Stimulated activated CD4-positive, alpha-beta T cell treated with anti-CD3 and anti-CD28 coated beads, Interleukin-4, amount 100 ng/mL, for 4 hours (primary cell): ENCODE data around the gene GJB6.

Experiments
- DNase-seq, 2 experiments: peaks; one replicate each; pipeline ENCODE4 v3.0.0-alpha.2; 2020

Gene GJB6

DNA sequence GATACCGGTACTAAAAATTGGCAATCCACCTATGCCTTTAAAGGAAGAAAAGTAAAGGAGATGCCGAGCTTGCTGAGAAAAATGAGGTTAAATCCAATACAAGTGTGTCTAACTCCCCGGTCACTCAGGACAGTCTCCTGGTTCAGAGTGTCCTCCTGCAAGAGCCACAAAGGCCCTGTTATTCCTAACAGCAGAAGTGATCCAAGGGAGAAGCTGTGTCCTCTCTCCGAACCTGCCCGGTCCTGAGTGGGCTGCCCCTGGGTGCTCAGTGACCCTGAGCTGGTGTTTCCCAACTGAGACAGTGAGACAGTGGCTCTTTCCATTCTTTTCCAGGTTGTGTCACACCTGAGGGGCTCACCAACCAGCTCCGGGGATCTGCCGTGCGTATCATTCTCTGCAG, 4.8 kb downstream of the GJB6 start:
- no peak for DNase-seq

DNA sequence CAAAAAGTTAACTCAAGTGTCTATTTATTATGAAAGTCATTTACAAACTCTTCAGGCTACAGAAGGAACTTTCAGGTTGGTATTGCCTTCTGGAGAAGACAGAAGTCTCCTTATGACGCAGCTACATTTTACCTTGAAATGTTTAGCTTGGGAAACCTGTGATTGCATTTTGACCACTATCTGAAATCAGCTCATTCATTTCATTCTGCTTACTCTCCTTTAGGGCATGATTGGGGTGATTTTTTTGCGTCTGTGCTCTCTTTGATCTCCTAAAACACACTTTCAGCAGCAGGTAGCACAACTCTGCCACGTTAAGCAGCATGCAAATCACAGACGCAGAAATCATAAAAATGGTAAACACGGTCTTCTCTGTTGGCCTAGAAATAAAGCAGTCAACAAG, 9.6 kb downstream of the GJB6 start:
- no peak for DNase-seq

DNA sequence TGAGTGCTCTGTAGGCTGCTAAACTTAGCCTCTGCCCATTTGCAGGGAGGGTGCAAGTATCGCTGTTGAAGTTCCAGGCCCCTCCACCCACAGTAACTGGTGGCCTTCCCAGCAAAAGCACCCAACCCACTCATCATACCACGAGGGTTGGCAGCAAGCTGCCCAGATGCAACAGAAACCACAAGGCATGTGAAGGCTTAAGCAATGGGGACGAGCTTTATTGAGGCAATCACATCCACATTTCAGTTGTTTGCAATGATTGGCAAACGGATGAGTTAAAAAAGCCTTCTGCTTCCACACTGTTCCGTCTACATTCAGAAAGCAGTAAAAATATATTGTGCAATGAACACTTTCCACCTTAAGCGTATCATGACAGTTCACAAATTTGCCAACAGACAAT, 10.3 kb downstream of the GJB6 start:
- DNase-seq, result no peak

DNA sequence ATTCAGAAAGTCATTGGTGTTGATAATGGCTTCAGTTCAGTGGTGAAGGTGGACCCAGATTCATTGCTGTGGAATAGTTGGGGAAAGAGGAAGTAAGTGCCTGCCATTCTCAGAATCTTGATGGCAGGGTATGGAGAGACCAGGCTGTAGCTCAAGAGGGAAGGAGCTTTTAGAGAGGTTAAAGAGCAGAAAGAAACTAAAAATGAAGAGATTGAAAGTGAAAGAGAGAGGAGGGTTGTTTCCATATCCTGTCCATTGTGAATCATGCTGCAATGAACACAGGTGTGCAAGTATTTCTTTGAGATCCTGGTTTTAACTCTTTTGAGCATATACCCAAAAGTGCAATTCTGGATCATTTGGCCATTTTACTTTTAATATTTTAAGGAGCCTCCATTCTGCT, 12.5 kb downstream of the GJB6 start:
- no peak for DNase-seq

DNA sequence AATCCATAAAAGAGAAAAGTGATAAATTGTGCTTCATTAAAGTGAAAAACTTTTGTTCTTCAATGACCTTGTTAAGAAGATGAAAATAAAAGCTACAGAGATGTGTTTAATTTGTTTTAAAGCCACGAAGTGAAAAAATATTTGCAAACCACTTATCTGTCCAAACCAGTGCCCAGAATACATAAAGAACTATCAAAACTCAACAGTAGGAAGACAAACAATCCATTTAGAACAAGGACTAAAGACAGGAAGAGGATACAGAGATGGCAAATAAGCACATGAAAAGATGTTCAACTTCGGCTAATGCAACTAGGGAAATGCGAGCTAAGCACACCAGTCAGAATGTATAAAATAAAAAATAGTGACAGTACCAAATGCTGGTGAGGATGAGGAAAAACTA, 15.0 kb downstream of the GJB6 start:
- DNase-seq, result no peak

DNA sequence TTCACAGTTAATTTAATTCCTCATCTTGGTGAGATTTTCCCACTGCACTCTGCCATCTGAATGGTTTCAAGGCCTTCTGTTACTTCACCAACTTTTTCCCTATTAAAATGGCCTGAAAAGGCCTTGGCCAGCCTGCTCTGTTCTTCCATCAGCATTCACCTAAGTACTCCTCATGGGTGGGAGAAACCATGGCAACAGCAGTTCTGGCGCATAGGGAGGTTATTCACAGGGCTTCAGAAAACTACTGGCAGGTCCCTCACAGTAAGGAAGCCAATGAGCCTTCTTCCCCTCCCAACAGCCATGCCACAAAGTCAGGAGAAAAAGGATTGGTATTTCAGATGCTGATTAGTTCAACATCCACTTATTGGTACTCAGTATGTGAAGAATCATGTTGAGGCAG, 22.2 kb downstream of the GJB6 start:
- no peak for DNase-seq

DNA sequence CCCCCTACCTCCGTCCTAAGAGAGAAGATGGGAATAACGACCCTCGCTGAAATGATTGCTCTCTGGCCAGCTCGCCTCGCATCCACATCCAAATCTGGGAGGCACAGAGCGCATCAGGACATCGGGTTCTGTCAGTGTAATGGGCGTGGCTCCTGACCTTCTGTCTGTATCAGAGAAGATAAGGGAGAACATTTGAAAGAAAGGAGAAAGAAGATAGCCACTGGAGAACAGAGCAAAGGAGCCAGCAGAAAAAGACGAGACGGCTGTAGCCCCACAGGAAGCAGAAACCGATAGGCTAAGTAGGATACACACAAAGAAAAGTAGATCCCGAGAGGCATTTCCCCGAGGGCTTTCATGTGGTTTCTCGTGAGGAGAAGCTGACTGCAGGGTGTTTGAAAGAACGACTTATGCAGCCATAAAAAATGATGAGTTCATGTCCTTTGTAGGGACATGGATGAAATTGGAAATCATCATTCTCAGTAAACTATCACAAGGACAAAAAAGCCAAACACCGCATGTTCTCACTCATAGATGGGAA, 25.4 kb downstream of the GJB6 start:
- DNase-seq, result no peak

DNA sequence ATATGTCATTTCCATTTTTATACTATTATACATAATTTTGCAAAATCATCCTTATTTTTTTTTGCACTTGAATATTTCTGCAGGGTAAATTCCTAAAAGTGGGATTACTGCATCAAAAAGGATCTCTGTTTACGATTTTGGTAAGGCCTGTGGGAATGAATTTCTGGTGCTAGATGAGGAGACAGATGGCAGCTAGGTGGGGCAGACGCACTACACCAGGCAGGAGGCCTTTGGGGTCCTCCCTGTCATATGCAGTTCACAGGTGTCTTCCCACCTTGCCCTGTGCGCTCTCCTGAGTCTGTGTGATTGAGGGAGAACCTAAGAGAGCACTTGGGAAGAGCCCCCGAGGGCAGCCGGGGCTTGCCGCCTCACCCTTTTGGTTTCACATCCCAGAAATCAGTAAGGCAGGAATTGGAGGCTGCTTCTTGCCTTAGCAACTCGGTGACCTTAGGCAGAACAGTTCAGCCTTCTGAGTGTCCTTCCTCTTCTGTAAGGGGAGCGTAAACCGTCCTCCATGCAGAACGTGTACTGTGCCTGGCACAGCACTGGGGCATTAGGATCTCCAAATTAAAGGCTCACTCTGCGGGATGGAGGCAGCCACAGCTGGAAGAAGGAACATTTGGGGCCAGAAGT, 25.9 kb downstream of the GJB6 start:
- DNase-seq, result no peak

DNA sequence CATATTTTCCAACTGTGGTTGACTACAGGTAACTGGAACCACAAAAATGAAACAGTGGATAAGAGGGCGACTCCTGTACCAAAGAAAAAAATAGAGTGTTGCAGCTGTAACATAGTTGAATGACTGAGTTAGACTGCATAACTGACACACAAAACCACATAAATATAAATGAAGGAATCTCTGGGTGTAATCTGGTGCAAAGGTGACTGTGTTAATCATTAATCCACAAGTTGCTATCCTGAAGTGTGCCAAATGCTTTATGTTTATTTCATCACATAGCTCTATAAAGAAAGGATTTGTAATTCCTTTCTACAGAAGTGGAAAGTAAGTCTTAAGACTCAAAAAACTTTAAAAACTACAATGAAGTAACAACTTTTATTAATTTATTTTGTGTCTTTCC, 33.3 kb downstream of the GJB6 start:
- no peak for DNase-seq

DNA sequence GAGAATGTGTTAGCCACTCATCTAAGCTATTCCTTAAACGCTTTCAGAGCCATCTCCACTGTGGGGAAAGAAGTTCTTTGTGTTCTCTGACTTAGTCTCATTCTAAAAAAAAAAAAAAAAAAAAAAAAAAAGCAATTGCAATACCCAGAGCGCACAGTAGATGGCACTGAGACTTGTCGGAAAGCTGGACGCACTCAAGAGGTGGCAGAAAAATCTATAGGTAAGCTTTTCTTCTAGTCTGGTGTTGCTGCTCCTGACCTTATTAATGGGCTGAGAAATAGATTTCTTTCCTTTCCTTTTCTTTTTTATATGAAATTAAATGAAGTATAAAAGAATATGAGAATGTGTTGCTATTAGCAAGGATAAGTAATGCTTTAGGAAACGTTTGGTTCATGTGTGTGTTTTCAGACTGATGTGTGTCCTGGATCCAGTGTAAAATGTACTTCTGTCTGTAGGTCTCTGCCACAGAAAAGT, 34.7 kb downstream of the GJB6 start:
- DNase-seq, result no peak

DNA sequence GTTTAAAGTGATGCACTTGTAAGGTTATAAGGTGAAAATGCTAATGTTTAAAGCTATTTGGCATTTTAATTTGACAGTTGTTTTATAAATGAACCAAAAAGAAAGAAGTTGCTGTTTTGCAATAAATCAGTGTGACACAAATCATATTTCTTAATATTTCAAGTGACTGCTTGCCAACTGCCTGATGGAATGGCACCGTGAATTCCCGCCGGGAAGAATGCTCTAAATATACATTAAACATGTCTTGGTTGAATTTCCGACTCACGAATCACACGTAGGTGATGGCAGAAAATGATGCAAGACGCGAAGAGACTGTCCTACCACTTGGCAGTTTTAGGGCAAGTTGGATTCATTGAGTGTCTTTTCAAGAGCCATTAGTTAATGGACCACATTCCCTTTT, 36.3 kb downstream of the GJB6 start:
- DNase-seq, result no peak

DNA sequence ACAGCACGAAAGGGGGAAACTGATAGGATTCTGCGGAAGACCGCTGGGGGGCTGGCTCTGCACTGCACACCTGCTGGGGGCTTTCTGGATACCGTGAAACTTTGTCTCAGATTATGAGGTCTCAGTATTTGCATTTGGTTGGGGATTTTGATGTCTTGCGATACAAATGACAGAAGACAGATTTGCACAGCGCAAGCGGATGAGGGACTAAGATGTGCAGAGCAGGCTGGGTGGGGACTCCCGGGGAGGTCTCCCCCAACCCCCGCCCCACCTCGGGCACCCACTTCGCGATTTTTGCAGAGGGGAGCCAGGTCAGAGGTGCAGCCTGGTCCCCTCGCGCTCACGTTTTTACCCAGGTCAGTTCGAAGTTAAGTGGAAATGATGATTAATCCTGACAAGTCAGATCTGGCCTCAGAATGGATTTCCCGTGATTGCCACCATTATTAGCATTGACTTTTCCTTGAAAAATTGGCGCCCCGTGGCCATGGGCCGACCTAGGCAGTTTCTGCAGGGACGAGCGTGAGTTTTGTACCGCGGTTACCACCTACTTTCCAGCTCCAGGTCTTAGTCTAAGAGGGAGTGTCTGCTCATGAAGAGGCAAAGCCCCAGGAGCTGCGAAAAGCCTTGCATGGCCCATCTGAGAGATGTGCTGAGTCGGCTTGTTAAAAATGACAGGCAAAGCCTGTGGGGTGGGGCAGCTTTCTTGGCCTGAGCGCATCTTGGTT, 38.0 kb downstream of the GJB6 start:
- DNase-seq, result no peak

DNA sequence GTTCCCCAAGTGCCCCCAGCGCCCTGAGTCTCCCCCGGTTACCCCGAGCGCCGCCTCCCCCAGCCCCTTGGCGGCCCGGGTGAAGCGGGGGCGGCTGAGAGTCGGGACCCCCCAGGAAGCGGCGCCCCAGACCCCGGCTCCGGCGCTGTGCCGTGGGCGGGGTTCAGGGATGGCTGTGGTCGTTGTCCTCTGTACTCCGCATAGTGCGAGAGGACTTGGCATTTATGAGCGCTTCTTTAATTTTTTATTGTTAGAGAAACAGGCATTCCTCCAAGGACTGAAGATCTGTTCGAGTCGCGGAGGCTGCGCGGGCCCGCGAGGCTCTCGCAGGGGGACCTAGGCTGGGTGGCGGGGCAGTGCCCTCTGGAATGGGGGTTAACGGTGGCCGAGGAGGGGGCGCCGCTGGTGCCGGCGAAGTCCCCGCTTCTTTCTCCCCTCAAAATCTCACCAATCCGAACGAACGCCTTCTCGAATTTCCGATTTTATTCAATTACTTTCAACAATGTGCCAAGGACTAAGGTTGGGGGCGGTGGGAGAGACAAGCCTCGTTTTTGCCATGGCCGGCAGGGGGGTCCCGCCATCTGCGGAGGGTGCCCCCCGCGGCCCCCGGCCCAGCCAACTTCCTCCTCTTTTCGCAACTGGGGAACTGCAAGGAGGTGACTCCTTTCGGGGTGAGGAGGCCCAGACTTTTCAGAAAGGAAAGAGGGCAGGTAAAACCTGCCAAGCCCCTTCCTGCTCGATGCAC, 38.8 kb downstream of the GJB6 start:
- DNase-seq, result no peak

DNA sequence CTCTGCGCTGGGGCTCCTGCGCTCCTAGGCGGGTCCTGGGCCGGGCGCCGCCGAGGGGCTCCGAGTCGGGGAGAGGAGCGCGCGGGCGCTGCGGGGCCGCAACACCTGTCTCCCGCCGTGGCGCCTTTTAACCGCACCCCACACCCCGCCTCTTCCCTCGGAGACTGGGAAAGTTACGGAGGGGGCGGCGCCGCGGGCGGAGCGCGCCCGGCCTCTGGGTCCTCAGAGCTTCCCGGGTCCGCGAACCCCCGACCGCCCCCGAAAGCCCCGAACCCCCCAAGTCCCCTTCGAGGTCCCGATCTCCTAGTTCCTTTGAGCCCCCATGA, 39.3 kb downstream of the GJB6 start, which contains the start of gene GJB2:
Gene GJB2 (minus strand): TSS at position 103 of the 326 bp plus-strand sequence. CDS start 3,357 bp downstream, outside the sequence.
- no peak for DNase-seq

DNA sequence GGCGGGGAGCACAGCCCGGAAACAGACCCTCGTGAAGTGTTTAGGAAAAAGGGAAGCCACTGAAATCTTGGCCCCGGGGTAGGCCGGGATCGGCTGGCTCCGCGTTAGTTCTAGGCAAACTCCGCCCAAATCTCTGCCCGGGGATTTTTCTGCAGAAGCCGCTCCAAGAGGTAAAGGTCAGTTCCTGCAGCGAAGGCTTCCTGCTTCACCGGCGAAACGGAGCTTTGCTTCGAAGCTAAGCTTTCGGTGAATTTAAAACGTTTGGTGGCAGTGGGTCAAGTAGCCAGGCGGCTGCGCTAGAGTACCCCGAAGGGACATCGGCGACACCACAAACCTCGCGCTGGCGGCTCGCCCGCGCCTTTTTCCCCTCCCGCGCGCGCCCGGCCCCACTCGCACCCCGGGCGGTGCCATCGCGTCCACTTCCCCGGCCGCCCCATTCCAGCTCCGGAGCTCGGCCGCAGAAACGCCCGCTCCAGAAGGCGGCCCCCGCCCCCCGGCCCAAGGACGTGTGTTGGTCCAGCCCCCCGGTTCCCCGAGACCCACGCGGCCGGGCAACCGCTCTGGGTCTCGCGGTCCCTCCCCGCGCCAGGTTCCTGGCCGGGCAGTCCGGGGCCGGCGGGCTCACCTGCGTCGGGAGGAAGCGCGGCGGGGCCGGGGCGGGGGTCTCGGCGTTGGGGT, 39.8 kb downstream of the GJB6 start:
- no peak for DNase-seq

DNA sequence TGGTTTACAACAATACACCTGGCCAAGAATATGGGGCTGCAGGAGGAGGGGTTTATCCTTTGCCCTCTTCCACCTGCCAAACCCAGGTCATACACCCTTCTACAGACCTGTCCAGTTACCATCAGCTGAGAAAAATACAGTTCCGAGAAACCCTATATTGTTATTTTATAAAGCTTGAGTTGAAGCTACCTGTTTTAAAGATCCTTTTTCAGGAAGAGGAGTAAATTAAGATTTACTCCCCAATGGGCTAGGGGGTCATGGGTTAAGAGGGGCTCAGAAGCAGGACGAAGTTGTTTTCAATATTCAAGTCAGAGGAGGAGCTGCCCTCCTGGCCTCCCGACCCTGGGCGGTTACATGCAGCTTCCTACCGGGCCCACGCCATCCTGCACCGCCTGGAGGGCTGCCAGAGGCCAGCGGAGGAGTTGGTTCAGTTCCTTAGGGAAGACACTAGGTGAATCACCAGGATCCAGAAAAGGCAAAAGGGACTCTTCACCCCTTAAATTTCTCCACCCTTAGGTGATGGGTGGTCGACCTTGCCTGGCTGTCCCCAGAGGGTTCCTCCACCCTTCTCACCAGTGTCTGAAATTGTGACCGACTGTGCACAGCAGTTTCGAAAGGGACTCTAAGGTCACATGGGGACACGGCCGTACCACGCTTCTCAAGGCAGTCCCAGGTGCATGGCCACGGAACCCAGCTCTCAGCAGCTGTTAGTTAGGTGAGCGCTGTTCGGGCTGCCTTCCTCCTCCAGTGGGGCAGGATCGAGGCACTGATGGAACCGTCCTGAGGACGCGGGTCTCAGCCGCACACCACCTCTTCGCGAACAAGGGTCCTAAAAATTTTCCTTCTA, 40.6 kb downstream of the GJB6 start:
- no peak for DNase-seq

DNA sequence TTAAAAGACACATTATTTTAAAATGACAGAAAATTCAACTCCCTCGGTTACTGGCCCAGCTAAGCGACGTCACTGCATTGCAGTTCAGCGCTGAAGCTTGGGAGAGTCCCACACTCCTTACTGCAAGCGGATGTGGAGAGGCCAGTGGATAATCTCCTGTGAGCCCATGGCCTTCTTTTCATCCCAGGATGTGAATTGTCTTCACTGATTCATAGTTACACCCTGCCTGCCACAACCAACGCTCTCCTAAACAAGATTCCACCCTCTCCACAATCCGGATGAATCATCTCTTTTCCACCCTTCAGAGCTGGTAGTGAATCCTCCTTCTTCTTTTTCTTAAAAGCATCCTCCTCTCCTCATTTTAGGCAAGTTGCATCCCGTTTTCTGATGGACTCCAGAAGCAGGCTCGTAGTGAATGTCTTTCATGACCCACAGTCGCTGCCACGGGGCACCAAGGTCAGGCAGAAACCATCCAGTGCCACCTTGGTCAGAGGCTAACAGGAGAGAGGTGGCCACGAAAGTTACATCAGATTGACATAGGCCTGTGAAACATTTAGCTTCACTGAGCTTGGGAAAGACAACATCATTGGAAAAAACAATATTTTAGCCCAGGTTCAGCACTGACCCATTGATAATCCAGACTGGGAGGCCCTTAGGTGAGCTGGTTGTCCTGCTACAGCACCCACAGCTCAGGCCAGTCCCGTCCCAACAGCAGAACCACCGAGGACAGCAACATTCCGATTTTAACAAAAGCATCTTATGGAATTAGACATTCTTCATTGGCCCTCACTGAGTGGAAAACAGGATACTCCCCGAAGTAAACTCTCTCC, 41.4 kb downstream of the GJB6 start:
- DNase-seq, result no peak

DNA sequence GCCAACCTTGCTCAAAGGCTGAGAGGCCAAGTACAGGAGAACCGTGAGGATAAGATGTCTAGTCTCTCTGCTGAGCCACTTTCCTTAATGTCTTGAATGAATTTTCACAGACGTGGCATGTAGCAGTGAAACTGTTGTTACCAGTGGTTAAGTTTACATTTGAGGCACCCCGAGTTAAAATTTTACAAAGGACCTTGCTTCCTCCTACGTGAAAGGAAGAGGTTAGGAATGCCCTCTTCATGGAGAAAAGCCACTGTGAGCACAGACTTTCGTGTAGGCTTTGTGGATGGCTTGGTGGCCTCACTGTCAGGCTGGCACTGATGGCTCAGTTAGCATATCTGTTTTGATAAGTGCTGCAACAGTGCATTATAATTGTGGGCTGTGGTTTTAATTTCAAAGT, 42.0 kb downstream of the GJB6 start:
- DNase-seq, result no peak

DNA sequence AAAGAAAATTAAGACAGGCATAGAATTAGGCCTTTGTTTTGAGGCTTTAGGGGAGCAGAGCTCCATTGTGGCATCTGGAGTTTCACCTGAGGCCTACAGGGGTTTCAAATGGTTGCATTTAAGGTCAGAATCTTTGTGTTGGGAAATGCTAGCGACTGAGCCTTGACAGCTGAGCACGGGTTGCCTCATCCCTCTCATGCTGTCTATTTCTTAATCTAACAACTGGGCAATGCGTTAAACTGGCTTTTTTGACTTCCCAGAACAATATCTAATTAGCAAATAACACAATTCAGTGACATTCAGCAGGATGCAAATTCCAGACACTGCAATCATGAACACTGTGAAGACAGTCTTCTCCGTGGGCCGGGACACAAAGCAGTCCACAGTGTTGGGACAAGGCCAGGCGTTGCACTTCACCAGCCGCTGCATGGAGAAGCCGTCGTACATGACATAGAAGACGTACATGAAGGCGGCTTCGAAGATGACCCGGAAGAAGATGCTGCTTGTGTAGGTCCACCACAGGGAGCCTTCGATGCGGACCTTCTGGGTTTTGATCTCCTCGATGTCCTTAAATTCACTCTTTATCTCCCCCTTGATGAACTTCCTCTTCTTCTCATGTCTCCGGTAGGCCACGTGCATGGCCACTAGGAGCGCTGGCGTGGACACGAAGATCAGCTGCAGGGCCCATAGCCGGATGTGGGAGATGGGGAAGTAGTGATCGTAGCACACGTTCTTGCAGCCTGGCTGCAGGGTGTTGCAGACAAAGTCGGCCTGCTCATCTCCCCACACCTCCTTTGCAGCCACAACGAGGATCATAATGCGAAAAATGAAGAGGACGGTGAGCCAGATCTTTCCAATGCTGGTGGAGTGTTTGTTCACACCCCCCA, 43.2 kb downstream of the GJB6 start:
- DNase-seq, result no peak

DNA sequence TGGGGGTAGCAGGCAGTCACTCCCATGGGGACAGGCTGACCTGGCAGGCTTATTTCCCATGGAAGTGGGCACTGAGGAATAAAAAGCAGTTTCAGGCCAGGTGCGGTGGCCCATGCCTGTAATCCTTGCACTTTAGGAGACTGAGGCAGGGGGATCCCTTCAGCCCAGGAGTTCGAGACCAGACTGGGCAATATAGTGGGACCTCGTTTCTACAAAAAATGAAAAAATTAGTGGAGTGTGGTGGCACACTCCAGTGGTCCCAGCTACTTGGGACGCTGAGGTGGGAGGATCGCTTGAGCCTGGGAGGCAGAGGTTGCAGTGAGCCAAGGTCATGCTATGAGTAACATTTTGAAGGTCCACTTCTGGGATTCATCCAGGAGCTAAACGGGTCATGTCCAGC, 45.3 kb downstream of the GJB6 start:
- DNase-seq, result no peak
